Ovary (tissue), 9 donors: ENCODE data around the gene SART1. TPM values are rescaled to one million over a fixed set of nuclear protein-coding genes. Genes with fewer than 3 reads are reported as not detected.

Source experiments
- DNase-seq, 5 donors: peaks; one replicate each; pipeline ENCODE4 v3.0.0-alpha.2; 2019 to 2020
- H3K27ac ChIP-seq, 2 donors: fragments of 200-600 bp; one replicate each; pipeline versions ENCODE4 v1.5.1 to v1.8.0; 2019 to 2022
- H3K27me3 ChIP-seq: fragments of 200-600 bp; one replicate; pipeline ENCODE4 v1.8.0; 2022
- H3K36me3 ChIP-seq: fragments of 200-600 bp; sonication (generic); one replicate; pipeline ENCODE4 v1.5.1; 2019
- H3K4me1 ChIP-seq: one replicate; pipeline ENCODE4 v1.8.1; 2013; ENCODE audit warnings: mild to moderate bottlenecking, moderate library complexity; ENCODE audit not compliant: insufficient read depth
- H3K4me3 ChIP-seq: fragments of 200-600 bp; sonication (generic); one replicate; pipeline ENCODE4 v1.5.1; 2017
- H3K9me3 ChIP-seq, 2 donors: fragments of 200-600 bp in 1 of 2; sonication (generic) in 1 of 2; one replicate each; pipeline versions ENCODE4 v1.5.1 to v1.8.1; 2013 to 2019; ENCODE audit warnings: mild to moderate bottlenecking in 1 of 2, moderate library complexity in 1 of 2
- EP300 ChIP-seq: sonication (generic); formaldehyde crosslinking; IDR thresholded peaks from one replicate; pipeline ENCODE4 v1.6.1; 2017; ENCODE audit warnings: antibody characterized with exemption
- POLR2A ChIP-seq: fragments of 450-650 bp; IDR thresholded peaks from one replicate; pipeline ENCODE4 v1.6.1; 2017; ENCODE audit warnings: antibody characterized with exemption, mild to moderate bottlenecking, moderate library complexity
- WGBS, 3 donors: extraction: QIAGEN DNeasy Blood & Tissue Kit in 1 of 3; methylation state at CpG; one replicate each; pipeline versions ENCODE4 v1.1.5 to v1.1.7; 2013 to 2017; 5-methylcytosine and 5-hydroxymethylcytosine counted together
- intact Hi-C, 4 donors: fragments of 100-400 bp; cut with DNase I; formaldehyde crosslinking; loops; one replicate each; pipeline versions ENCODE4 v1.11.0 to v1.15.1; 2022 to 2023
- polyA plus RNA-seq, 2 donors: library from polyadenylated mRNA; stranded (reverse); fragments of 200-250 nt in 1 of 2; fragments of 350-450 nt in 1 of 2; fragmentation: Illumina TruSeq in 1 of 2; extraction: RNeasy Lipid Tissue Mini Kit (QIAGEN cat#74804) in 1 of 2; gene quantifications; one replicate each; pipeline ENCODE4 v1.2.3, GENCODE V29; 2013 to 2014
- total RNA-seq, 7 donors: library from RNA; depleted of rRNA in 2 of 7; stranded (reverse); fragments of >200 nt in 2 of 7; fragmentation: NEBNext Ultra II Directional in 3 of 7; extraction: Animal tissue kit (Norgen Biotek cat#: 25700) in 3 of 7; gene quantifications; one replicate each; pipeline versions ENCODE4 v1.1.0 to v1.2.4, GENCODE V29; 2016 to 2023
- TF ChIP-seq, protein P1 (sequence below), 3 donors: fragments of 450-650 bp in 2 of 3; fragments of 200-600 bp in 1 of 3; IDR thresholded peaks; one replicate each; pipeline versions ENCODE4 v1.5.1 to v1.8.0; 2016 to 2022; ENCODE audit warnings: antibody characterized with exemption in 3 of 3, mild to moderate bottlenecking in 1 of 3
- donor health status: DM: no; HTN: no; CAD: no; lungs with moderate emphysema.
- donor health status: DM: no; HTN: no; CAD: no.
- donor health status: Bipolar disorder and iron deficiency.
- donor health status: DM: yes; HTN: yes; CAD: no.
- donor health status: DM: no; HTN: no; CAD: no.
- donor health status: DM: yes; HTN: yes; CAD: no.

SART1 gene
- total and polyA plus RNA-seq, 9 donors: 8.8 to 64.9 (median 55.7) TPM

DNA sequence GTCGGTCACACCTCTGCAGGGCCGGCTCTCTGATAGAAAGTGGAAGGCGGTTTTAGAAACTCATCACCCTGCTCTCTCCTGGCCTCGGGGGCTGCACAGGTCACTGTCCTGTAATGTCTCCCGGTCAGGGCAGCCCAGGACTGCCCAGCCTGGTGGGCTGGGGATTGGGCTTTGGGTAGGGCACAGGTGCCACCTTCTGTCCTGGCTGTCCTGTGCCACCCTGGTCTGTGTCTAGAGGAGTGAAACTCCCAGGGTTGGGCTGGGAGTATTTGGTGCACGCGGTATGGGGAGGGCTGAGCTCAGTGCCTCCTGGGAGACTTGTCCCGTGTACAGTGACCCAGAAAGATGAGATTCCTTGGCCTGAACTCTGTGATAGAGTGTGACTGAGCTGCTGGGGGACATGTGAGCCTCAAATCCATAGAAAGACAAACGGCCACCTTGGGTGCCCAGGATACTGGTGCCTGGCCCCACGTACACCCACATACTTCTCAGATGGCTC is 17.8 kb downstream of the SART1 start:
- H3K4me3 ChIP-seq: no peak overlapping the region
- no peaks in the 10 kb centered on the region for H3K36me3 ChIP-seq
- no peaks in the 10 kb centered on the region for H3K9me3 ChIP-seq
- TF ChIP-seq, protein P1, sequence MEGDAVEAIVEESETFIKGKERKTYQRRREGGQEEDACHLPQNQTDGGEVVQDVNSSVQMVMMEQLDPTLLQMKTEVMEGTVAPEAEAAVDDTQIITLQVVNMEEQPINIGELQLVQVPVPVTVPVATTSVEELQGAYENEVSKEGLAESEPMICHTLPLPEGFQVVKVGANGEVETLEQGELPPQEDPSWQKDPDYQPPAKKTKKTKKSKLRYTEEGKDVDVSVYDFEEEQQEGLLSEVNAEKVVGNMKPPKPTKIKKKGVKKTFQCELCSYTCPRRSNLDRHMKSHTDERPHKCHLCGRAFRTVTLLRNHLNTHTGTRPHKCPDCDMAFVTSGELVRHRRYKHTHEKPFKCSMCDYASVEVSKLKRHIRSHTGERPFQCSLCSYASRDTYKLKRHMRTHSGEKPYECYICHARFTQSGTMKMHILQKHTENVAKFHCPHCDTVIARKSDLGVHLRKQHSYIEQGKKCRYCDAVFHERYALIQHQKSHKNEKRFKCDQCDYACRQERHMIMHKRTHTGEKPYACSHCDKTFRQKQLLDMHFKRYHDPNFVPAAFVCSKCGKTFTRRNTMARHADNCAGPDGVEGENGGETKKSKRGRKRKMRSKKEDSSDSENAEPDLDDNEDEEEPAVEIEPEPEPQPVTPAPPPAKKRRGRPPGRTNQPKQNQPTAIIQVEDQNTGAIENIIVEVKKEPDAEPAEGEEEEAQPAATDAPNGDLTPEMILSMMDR (IDR thresholded peaks at IDR 0.05): no peak
- TF ChIP-seq POLR2A (no peak), EP300 (no peak)
- 77 to 85% (median 80%) methylated on average over 10 of the region's 10 CpGs for WGBS, 3 donors
- no peak for DNase-seq
- H3K27ac ChIP-seq: no peak overlapping the region
- H3K27me3 ChIP-seq: no peaks in the 10 kb centered on the region
- H3K4me1 ChIP-seq: no peaks in the 10 kb centered on the region
- intact Hi-C loops: no loop called here

DNA sequence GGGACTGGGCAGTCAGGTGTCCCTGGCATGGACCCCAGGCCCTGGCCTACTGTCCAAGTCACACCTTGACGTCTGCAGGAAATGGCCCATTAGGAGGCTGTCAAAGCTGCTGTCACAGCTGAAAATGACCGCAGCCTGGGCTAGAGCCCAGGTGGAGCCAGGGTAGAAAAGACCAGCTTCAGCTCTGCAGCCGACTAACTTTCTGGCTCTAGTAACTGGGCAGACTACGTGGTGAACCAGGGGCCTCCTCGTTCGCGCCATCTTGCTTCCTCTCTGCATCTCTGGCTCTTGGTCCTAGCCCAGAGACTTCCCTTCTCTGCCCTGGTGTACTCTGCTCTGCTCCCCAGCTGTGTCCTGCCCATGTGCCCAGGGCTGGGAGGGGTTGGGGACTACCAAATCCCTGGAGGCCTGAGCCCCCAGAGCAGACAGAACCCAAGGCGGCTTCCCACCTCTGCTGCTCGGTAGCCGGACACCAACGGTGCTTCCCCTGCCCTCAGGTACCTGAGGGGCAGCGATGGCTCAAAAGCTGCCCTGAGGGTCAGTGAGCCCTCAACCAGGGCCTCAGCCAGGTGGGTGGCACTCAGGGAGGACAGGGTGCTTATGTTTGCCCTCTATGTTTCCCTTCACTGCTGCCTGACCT is 19.7 kb downstream of the SART1 start:
- no peak for DNase-seq
- TF ChIP-seq, protein P1 (IDR thresholded peaks at IDR 0.05): no peak
- no peak for TF ChIP-seq POLR2A
- TF ChIP-seq EP300: no peak
- H3K4me1 ChIP-seq: no peaks in the 10 kb centered on the region
- no peaks in the 10 kb centered on the region for H3K9me3 ChIP-seq
- intact Hi-C loops: loop anchor here in 2 of 4 donors (5.0 to 10.0 kb wide), 2 partner anchors 99 to 266 kb away; partner anchors contain the start of gene KAT5 (in 1 of the 2)
- H3K27me3 ChIP-seq: no peaks in the 10 kb centered on the region
- H3K4me3 ChIP-seq: no peak overlapping the region
- whole genome bisulfite sequencing, 3 donors: 64 to 77% (median 67%) methylated on average over 12 of the region's 12 CpGs
- H3K36me3 ChIP-seq: no peaks in the 10 kb centered on the region
- no peak overlapping the region for H3K27ac ChIP-seq

DNA sequence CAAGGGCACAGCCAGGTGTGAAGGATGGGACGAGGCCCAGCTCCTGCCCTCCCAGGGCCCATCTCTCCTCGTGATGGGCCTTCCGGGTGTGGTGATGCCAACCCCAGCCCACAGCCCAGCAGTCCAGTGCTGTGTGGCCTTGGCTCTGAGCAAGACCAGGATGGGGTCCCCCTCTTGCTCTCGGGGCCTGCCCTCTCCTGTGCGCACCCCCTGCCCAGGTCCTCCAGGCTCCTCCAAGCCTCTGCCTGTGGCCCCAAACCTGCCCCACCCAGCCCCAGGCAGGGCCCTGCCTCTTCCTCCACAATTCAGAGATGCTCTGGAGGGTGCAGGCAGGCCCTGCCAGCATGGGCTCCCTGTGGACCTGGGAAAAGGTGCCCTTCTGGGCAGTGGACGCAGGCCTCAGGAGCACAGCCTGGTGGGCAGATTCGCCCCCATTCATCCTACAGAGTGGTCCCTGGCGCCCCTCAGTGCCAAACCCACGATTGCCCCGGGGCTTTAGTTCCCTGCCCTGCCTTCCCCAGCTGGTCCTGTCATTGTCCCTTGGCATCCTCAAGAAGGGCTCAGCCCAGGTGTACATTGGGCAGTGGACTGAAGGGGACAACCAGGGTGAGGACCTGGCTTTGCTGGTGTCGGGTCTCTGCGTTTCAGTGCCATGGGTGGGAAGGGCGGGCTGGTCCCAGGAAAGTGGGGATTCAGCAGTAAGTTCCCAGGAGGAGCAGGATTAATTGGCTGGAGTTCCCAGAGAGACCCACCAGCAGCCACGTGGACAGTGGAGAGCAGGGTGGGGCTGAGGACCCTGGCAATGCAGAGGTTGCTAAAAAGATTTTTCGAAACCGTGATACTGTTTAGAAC is 20.7 kb downstream of the SART1 start:
- H3K9me3 ChIP-seq: no peaks in the 10 kb centered on the region
- TF ChIP-seq, protein P1 (IDR thresholded peaks at IDR 0.05): no peak
- TF ChIP-seq EP300 (no peak), POLR2A (no peak)
- H3K36me3 ChIP-seq: no peaks in the 10 kb centered on the region
- H3K4me1 ChIP-seq: no peaks in the 10 kb centered on the region
- no peak overlapping the region for H3K4me3 ChIP-seq
- 67 to 71% (median 69%) methylated on average over 15 to 16 of the region's 16 CpGs for WGBS, 3 donors
- no peaks in the 10 kb centered on the region for H3K27me3 ChIP-seq
- DNase-seq: no peak
- no peak overlapping the region for H3K27ac ChIP-seq
- intact Hi-C loops: loop anchor here in 2 of 4 donors (5.0 to 10.0 kb wide), 2 partner anchors 100 to 267 kb away; partner anchors contain the start of gene KAT5 (in 1 of the 2)

DNA sequence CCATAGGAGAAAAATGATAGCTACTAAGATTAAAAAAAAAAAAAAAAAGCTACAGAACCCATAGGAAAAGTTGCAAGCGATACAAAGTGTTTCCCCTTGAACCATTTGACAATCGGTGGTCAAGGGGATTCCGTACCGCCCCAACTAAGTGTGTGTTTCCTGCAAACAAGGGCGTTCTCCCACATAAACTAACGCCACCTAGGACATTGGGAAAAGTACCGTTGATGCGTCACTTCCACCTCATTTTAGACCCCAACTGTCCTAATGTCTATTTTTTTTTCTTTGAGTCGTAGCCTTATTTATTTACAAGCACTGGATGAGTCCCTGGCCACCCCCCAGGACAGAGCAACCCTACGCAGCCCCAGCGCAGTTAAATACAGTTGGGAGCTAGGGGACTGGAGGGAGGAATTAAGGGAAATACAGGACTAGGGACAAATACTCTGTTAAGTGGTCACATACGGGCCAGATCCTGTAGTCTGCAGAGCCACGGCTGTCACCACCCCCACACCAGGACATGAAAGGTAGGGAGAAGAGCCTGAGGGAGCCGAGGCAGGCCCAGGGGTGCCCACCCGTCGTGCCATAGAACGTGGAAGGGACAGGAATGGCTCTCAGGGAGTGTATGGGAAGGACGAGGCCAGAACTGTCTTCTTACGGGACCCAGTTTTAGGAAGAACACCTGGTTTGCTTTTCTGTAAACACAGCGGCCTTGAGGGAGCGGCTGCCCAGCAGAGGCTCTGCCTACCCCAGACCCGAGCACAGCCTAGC is 21.5 kb downstream of the SART1 start:
- no peak for DNase-seq
- H3K36me3 ChIP-seq: no peaks in the 10 kb centered on the region
- H3K4me3 ChIP-seq: no peak overlapping the region
- TF ChIP-seq EP300 (no peak), POLR2A (no peak)
- TF ChIP-seq, protein P1 (IDR thresholded peaks at IDR 0.05): no peak
- intact Hi-C loops: loop anchor here in 2 of 4 donors (5.0 to 10.0 kb wide), 2 partner anchors 101 to 268 kb away; partner anchors contain the start of gene KAT5 (in 1 of the 2)
- no peaks in the 10 kb centered on the region for H3K9me3 ChIP-seq
- 54 to 75% (median 55%) methylated on average over 21 to 22 of the region's 22 CpGs for WGBS, 3 donors
- no peaks in the 10 kb centered on the region for H3K27me3 ChIP-seq
- H3K4me1 ChIP-seq: no peaks in the 10 kb centered on the region
- H3K27ac ChIP-seq: no peak overlapping the region
